ENCODE measurements around the gene HOXA5.
A peak's percentile ranks its signal among the peaks of the same experiment; 100 is the strongest.

The HOXA5 gene

DNA sequence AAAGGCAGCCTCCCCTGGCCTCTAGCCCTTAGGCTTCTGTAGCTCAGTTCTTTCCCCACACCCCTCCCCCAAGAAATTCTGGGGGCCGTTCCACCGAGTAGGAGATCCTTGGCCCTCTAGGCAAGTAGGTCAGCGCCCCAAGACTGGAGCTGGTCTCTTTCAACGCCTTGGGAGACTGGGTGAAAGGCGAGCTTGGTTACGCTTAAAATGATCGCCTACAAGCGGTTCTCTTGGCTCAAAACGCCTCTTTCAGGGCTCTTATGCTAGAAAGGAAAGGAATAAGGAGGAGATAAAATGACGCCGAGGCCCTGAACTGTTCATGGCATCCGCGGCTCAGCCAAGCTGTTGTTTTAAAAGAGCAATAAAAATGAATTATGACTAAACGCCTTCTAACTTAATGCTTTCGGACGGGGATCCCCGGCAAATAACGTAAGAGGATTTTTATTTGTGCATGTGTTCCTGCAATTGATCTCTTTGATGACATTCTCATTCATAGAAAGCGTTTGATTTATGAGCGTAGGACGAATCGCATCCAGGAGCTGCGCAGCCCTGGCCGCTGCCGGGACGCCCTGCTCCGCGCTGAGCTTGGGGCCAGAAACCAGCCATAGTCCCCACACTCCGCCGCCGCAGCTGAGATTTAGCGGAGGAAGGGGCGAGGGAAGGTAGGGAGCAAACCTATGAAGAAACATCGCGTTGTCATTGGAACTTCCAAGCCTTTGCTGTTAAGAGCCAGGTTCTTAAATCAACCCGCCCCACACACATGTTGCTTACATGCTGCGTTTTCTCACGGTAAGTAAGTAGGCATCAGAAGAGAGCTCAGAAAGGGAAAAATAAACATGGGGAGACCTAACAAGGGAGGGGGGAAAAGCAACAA, 44.7 kb downstream of the HOXA5 start (continued):
- TF ChIP-seq ZBTB49 (tag by site-specific recombination; IDR thresholded peaks at IDR 0.05; ENCODE audit: low read depth) (no peak), GLI2 (tag by site-specific recombination; IDR thresholded peaks at IDR 0.05; ENCODE audit: borderline replicate concordance, low read depth) (peak; percentile 84), ZNF561 (tag by site-specific recombination; IDR thresholded peaks at IDR 0.05; ENCODE audit: borderline replicate concordance) (peak; percentile 69; the same call in 1 of the 2 replicates), ZXDB (tag by site-specific recombination; IDR thresholded peaks at IDR 0.05) (peak; percentile 75; the same call in 1 of the 2 replicates), ZNF701 (tag by site-specific recombination; IDR thresholded peaks at IDR 0.05) (no peak), ZNF768 (tag by site-specific recombination; IDR thresholded peaks at IDR 0.05) (no peak), ZNF544 (tag by site-specific recombination; IDR thresholded peaks at IDR 0.05) (no peak), ZNF202 (tag by site-specific recombination; IDR thresholded peaks at IDR 0.05; ENCODE audit: borderline replicate concordance) (no peak), ZNF138 (tag by site-specific recombination; IDR thresholded peaks at IDR 0.05; ENCODE audit: borderline replicate concordance) (no peak)
- TF ChIP-seq, protein P1, sequence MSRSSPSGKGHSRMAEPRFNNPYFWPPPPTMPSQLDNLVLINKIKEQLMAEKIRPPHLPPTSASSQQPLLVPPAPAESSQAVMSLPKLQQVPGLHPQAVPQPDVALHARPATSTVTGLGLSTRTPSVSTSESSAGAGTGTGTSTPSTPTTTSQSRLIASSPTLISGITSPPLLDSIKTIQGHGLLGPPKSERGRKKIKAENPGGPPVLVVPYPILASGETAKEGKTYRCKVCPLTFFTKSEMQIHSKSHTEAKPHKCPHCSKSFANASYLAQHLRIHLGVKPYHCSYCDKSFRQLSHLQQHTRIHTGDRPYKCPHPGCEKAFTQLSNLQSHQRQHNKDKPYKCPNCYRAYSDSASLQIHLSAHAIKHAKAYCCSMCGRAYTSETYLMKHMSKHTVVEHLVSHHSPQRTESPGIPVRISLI (tag by site-specific recombination; IDR thresholded peaks at IDR 0.05) = no peak

- peak overlapping the region; percentile 25; the same call in 1 of the 2 replicates for H3K27ac ChIP-seq (ENCODE audit: extremely low read depth, low read depth, low read length)
- H3K4me3 ChIP-seq (ENCODE audit: low read depth, low read length) = peak overlapping the region; percentile 77; the same call in 1 of the 2 replicates
- CTCF ChIA-PET = interaction anchor here (0.6 to 2.0 kb wide), 4 partner anchors 8 to 736 kb away, joined by 4 to 11 read pairs (median 4); no protein-coding TSS in a partner anchor
- no peaks in the 10 kb centered on the region for H3K9me3 ChIP-seq (ENCODE audit: control insufficient read depth, insufficient read depth, low read depth, low read length)
- peaks cover 23% of the 10 kb centered on the region for H3K4me1 ChIP-seq (ENCODE audit: control insufficient read depth, insufficient read depth, low read length)
- POLR2A ChIA-PET = interaction anchor here (0.8 to 4.3 kb wide), 9 partner anchors 12 to 402 kb away, joined by 3 to 32 read pairs (median 4); partner anchors contain the start of genes HOXA4, HOXA5 and SKAP2
- peaks cover 12 to 28% of the 10 kb centered on the region in 2 experiments for H3K36me3 ChIP-seq (ENCODE audit: control insufficient read depth in 2 of 2, insufficient read depth in 1 of 2, low read length in 2 of 2)
- no peak for TF ChIP-seq SALL2 (tag by site-specific recombination; IDR thresholded peaks at IDR 0.05; ENCODE audit: borderline replicate concordance)
- TF ChIP-seq ZNF37A (tag by site-specific recombination; IDR thresholded peaks at IDR 0.05) = no peak
- TF ChIP-seq, protein P2, sequence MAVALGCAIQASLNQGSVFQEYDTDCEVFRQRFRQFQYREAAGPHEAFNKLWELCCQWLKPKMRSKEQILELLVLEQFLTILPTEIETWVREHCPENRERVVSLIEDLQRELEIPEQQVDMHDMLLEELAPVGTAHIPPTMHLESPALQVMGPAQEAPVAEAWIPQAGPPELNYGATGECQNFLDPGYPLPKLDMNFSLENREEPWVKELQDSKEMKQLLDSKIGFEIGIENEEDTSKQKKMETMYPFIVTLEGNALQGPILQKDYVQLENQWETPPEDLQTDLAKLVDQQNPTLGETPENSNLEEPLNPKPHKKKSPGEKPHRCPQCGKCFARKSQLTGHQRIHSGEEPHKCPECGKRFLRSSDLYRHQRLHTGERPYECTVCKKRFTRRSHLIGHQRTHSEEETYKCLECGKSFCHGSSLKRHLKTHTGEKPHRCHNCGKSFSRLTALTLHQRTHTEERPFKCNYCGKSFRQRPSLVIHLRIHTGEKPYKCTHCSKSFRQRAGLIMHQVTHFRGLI (tag by site-specific recombination; IDR thresholded peaks at IDR 0.05) = no peak
- no peak for TF ChIP-seq PRDM10 (tag by site-specific recombination; IDR thresholded peaks at IDR 0.05)
- 0 out of 2 replicates have a peak, but pooled peaks have one; percentile 2 for TF ChIP-seq ZBTB17 (tag by site-specific recombination; IDR thresholded peaks at IDR 0.05)
- no peak for TF ChIP-seq ZSCAN5A (tag by site-specific recombination; IDR thresholded peaks at IDR 0.05)
- no peak for TF ChIP-seq ZBTB11 (tag by site-specific recombination; conservative IDR thresholded peaks at IDR 0.05; ENCODE audit: low read depth)
Measured at GRCh38 chr7:27097686-27098577, 45.5 kb downstream of the HOXA5 start.
